Measurements from ENCODE around the gene TTC33.

GRCh38 chr5:40497573-40497972 is 258.2 kb downstream of the TTC33 start:
- TF ChIP-seq, protein P1, sequence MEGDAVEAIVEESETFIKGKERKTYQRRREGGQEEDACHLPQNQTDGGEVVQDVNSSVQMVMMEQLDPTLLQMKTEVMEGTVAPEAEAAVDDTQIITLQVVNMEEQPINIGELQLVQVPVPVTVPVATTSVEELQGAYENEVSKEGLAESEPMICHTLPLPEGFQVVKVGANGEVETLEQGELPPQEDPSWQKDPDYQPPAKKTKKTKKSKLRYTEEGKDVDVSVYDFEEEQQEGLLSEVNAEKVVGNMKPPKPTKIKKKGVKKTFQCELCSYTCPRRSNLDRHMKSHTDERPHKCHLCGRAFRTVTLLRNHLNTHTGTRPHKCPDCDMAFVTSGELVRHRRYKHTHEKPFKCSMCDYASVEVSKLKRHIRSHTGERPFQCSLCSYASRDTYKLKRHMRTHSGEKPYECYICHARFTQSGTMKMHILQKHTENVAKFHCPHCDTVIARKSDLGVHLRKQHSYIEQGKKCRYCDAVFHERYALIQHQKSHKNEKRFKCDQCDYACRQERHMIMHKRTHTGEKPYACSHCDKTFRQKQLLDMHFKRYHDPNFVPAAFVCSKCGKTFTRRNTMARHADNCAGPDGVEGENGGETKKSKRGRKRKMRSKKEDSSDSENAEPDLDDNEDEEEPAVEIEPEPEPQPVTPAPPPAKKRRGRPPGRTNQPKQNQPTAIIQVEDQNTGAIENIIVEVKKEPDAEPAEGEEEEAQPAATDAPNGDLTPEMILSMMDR (IDR thresholded peaks at IDR 0.05), result no peak
- no peak for TF ChIP-seq POLR2A (IDR thresholded peaks at IDR 0.05)
- TF ChIP-seq EP300 (IDR thresholded peaks at IDR 0.05; ENCODE audit: low read depth), result no peak
